Measurements from ENCODE around the gene DMD. TPM values are rescaled to one million over a fixed set of nuclear protein-coding genes. Genes with fewer than 3 reads are reported as not detected.

The DMD gene
- total RNA-seq, 2 experiments from 2014 or later, result 0.27 to 0.49 TPM

- POLR2A ChIA-PET, result no interaction called here
- no peaks in the 10 kb centered on the region for H3K27me3 Mint-ChIP-seq
Measured at GRCh38 chrX:31181377-31182000, 2029.9 kb downstream of the DMD start.

GRCh38 chrX:31179203-31179602, 2032.1 kb downstream of the DMD start:
- Mint-ChIP-seq H3K27me3 (no peaks in the 10 kb centered on the region), H3K36me3 (ENCODE audit: low read depth) (no peaks in the 10 kb centered on the region), H3K4me3 (no peak overlapping the region), H3K9me3 (no peaks in the 10 kb centered on the region), H3K4me1 (ENCODE audit: low read depth) (no peaks in the 10 kb centered on the region), H3K27ac (no peak overlapping the region)
- intact Hi-C loops (cut with micrococcal nuclease), result no loop called here
- TF ChIP-seq, protein P1, sequence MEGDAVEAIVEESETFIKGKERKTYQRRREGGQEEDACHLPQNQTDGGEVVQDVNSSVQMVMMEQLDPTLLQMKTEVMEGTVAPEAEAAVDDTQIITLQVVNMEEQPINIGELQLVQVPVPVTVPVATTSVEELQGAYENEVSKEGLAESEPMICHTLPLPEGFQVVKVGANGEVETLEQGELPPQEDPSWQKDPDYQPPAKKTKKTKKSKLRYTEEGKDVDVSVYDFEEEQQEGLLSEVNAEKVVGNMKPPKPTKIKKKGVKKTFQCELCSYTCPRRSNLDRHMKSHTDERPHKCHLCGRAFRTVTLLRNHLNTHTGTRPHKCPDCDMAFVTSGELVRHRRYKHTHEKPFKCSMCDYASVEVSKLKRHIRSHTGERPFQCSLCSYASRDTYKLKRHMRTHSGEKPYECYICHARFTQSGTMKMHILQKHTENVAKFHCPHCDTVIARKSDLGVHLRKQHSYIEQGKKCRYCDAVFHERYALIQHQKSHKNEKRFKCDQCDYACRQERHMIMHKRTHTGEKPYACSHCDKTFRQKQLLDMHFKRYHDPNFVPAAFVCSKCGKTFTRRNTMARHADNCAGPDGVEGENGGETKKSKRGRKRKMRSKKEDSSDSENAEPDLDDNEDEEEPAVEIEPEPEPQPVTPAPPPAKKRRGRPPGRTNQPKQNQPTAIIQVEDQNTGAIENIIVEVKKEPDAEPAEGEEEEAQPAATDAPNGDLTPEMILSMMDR (IDR thresholded peaks at IDR 0.05), result no peak
- CTCF ChIA-PET, result no interaction called here
- no peak for ATAC-seq
- POLR2A ChIA-PET, result no interaction called here
- DNase-seq, result no peak

More at GRCh38 chrX:31181377-31182000, 2029.9 kb downstream of the DMD start:
- CTCF ChIA-PET, result no interaction called here
- Mint-ChIP-seq H3K27ac (no peak overlapping the region), H3K4me3 (no peak overlapping the region), H3K4me1 (ENCODE audit: low read depth) (no peaks in the 10 kb centered on the region), H3K9me3 (no peaks in the 10 kb centered on the region), H3K36me3 (ENCODE audit: low read depth) (no peaks in the 10 kb centered on the region)
- intact Hi-C loops (cut with micrococcal nuclease), result no loop called here
- no peak for DNase-seq
- ATAC-seq, result no peak
- TF ChIP-seq, protein P1 (IDR thresholded peaks at IDR 0.05), result no peak

GRCh38 chrX:31178769-31179125, 2032.6 kb downstream of the DMD start:
- ATAC-seq (no peak), DNase-seq (no peak)
- Mint-ChIP-seq H3K36me3 (ENCODE audit: low read depth) (no peaks in the 10 kb centered on the region), H3K9me3 (no peaks in the 10 kb centered on the region), H3K27ac (no peak overlapping the region), H3K4me1 (ENCODE audit: low read depth) (no peaks in the 10 kb centered on the region), H3K27me3 (no peaks in the 10 kb centered on the region), H3K4me3 (no peak overlapping the region)
- ChIA-PET POLR2A (no interaction called here), CTCF (no interaction called here)
- intact Hi-C loops (cut with micrococcal nuclease), result no loop called here
- TF ChIP-seq, protein P1 (IDR thresholded peaks at IDR 0.05), result no peak

DNA sequence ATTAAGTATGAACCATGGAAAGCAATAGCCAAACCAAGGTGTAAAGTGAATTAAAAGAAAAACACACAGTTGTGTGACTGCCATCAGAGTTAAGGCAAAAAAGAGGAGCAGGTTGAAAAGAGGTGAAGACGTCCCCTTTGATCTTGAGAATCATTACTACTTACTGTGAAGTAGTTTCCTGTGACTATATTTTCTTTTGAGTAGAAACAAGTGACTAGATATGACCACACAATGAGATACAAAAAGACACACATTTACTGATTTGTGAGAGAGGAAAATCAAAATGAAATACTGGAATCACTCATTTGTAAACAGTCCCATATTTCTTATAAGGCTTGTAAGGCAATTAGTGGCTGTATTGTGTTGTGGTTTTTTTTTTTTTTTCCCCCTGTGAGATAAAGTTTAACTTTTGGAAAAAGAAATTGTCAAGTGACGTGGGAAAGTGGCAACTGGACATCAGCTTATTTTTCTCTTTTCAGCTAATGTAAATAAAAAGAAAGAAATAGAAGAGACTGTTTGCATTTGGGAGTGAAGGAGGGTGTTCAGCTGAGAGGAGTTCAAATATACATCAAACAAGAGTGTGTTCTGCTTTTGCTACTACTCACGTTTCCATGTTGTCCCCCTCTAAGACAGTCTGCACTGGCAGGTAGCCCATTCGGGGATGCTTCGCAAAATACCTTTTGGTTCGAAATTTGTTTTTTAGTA, 2033.1 kb downstream of the DMD start:
- TF ChIP-seq, protein P1 (IDR thresholded peaks at IDR 0.05), result no peak
- H3K36me3 Mint-ChIP-seq (ENCODE audit: low read depth), result no peaks in the 10 kb centered on the region
- H3K27me3 Mint-ChIP-seq, result no peaks in the 10 kb centered on the region
- intact Hi-C loops (cut with micrococcal nuclease), result no loop called here
- CTCF ChIA-PET, result no interaction called here
- DNase-seq (no peak), ATAC-seq (no peak)
- H3K9me3 Mint-ChIP-seq, result no peaks in the 10 kb centered on the region
- POLR2A ChIA-PET, result no interaction called here
- H3K27ac Mint-ChIP-seq, result no peak overlapping the region
- no peak overlapping the region for H3K4me3 Mint-ChIP-seq
- H3K4me1 Mint-ChIP-seq (ENCODE audit: low read depth), result no peaks in the 10 kb centered on the region

- no peak for DNase-seq
- Mint-ChIP-seq H3K27ac (no peak overlapping the region), H3K36me3 (ENCODE audit: low read depth) (no peaks in the 10 kb centered on the region), H3K4me1 (ENCODE audit: low read depth) (no peaks in the 10 kb centered on the region), H3K27me3 (peaks cover 2% of the 10 kb centered on the region), H3K9me3 (no peaks in the 10 kb centered on the region), H3K4me3 (no peak overlapping the region)
- ATAC-seq, result no peak
- TF ChIP-seq, protein P1 (IDR thresholded peaks at IDR 0.05), result no peak
- CTCF ChIA-PET, result no interaction called here
- intact Hi-C loops (cut with micrococcal nuclease), result no loop called here
- POLR2A ChIA-PET, result no interaction called here
Measured at GRCh38 chrX:31170792-31171191, 2040.6 kb downstream of the DMD start.
